ENCODE measurements around the gene STXBP1. TPM values are rescaled to one million over a fixed set of nuclear protein-coding genes. Genes with fewer than 3 reads are reported as not detected.

The STXBP1 gene
- total and polyA plus RNA-seq, 8 donors: 5.2 to 77.7 (median 17.6) TPM

DNA sequence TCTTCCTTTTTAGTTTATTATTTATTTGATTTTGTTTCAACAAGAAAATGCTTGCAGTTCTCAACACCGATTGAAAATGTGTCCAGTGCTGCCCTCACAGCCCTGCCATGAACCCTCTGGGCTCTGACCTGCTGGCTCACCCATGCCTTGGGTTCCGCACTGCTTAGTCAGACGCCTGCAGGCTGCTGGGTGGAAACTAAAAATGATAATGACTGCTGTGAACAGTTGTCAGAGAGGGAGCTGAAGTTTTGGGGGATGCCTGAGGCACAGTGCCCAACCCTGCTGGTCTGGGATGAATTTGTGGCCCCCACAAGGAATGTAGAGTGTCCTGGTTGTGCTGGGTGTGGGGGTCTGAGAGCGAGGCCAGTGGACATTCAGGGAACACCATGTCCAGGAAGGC lies 72.5 kb downstream of the STXBP1 start:
- no peak overlapping the region for H3K27ac ChIP-seq
- WGBS, 5 donors: 89 to 93% (median 90%) methylated on average over 4 of the region's 4 CpGs

DNA sequence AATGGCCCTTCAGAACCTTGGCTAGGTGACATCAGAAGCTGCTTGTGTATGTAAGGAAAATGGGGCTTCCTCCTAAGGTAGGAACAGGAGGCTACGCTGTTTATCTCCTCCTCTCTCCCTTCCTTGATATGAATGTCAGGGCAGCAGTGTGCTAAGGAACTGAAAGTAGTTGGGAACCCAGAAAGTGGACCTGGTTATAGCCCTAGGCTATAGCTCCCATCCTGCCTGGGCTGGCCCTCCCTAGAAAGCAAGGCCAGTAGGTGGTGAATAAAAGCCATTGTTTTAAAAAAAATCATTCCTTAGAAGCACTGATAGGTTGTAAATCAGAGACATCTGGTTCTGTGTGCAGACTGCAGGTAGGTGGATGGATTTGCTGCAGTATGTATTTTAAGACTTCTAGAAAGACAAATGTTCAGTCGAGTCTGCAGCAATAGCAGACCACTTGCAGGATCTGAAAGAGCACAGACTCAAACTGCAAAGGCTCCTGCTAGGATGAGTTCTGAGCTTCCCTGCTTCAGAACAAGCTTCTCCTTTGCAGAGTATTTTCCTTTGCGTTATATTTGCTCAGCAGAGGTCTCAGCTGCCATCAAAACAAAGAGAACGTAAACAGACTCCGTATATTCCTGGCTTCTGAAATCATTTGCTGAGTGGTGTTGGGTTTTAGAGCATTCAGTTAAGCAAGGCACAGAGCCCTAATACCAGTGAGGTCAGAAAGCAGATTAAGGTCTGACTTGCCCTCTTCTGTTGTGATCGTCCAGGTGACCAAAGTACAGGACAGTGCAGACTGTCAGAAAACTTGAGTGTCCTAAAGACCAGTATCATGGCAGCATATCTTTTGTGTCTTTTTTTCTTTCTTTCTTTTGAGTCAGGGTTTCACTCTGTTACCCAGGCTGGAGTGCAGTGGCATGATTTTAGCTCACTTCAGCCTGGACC lies 74.7 kb downstream of the STXBP1 start:
- H3K9me3 ChIP-seq: no peaks in the 10 kb centered on the region
- TF ChIP-seq, protein P1, sequence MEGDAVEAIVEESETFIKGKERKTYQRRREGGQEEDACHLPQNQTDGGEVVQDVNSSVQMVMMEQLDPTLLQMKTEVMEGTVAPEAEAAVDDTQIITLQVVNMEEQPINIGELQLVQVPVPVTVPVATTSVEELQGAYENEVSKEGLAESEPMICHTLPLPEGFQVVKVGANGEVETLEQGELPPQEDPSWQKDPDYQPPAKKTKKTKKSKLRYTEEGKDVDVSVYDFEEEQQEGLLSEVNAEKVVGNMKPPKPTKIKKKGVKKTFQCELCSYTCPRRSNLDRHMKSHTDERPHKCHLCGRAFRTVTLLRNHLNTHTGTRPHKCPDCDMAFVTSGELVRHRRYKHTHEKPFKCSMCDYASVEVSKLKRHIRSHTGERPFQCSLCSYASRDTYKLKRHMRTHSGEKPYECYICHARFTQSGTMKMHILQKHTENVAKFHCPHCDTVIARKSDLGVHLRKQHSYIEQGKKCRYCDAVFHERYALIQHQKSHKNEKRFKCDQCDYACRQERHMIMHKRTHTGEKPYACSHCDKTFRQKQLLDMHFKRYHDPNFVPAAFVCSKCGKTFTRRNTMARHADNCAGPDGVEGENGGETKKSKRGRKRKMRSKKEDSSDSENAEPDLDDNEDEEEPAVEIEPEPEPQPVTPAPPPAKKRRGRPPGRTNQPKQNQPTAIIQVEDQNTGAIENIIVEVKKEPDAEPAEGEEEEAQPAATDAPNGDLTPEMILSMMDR (IDR thresholded peaks at IDR 0.05): no peak
- TF ChIP-seq POLR2A (IDR thresholded peaks at IDR 0.05): no peak
- no peak for TF ChIP-seq EP300 (IDR thresholded peaks at IDR 0.05)
- TF ChIP-seq POLR2AphosphoS5 (IDR thresholded peaks at IDR 0.05): no peak
- no peaks in the 10 kb centered on the region for H3K4me1 ChIP-seq
- peaks cover 17 to 91% (median 84%) of the 10 kb centered on the region in 4 donors for H3K36me3 ChIP-seq
- DNase-seq: no peak
- no peak overlapping the region for H3K4me3 ChIP-seq
- H3K27ac ChIP-seq: no peak overlapping the region
- intact Hi-C loops (cut with DNase I; ENCODE audit: low total_unique reads): no loop called here
- no peaks in the 10 kb centered on the region for H3K27me3 ChIP-seq
- WGBS, 5 donors: 63 to 75% (median 70%) methylated on average over 6 of the region's 6 CpGs

More for the DNA sequence above, 72.5 kb downstream of the STXBP1 start:
- Histone ChIP-seq H3K27me3 (no peaks in the 10 kb centered on the region), H3K36me3 (peaks cover 24 to 91% (median 84%) of the 10 kb centered on the region in 4 donors), H3K9me3 (no peaks in the 10 kb centered on the region), H3K4me1 (no peaks in the 10 kb centered on the region), H3K4me3 (no peak overlapping the region)
- TF ChIP-seq POLR2AphosphoS5 (IDR thresholded peaks at IDR 0.05) (no peak), POLR2A (IDR thresholded peaks at IDR 0.05) (no peak), EP300 (IDR thresholded peaks at IDR 0.05) (no peak)
- TF ChIP-seq, protein P1 (IDR thresholded peaks at IDR 0.05): no peak
- no peak for DNase-seq
- intact Hi-C loops (cut with DNase I; ENCODE audit: low total_unique reads): no loop called here

DNA sequence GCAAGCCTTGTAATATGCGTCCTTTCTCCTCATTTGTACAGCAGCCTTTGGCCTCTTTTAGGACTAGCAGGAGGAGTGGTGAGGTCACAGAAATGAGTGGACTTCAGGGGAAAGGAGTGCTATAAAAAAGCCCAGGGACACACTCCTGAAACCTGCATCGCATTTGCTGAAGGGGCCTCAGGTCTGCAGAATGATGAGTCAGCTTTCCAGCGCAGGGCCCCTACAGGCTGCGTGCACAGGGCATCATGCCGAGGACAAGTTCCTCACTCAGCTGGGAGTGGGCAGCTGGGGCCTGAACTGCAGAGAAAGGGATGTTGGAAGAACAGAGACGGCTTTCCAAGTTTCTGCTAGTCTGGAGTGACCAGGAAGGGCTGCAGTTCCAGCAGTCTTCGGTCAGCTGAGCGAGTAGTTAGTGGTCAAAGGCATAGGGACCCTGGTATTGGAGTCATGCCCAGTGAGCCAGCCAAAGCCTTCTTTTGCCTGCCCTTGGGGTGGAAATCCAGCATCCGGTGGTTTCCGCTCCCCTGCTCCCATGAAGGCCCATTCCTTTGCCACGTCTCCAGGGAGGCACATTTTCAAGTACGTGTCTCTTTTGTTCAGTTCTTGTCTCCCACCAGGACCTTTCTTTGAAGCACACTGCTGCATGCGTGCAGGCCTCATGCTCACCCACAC lies 77.4 kb downstream of the STXBP1 start:
- TF ChIP-seq POLR2A (IDR thresholded peaks at IDR 0.05): no peak
- TF ChIP-seq POLR2AphosphoS5 (IDR thresholded peaks at IDR 0.05): no peak
- TF ChIP-seq, protein P1 (IDR thresholded peaks at IDR 0.05): no peak
- TF ChIP-seq EP300 (IDR thresholded peaks at IDR 0.05): no peak
- intact Hi-C loops (cut with DNase I; ENCODE audit: low total_unique reads): no loop called here
- Histone ChIP-seq H3K9me3 (no peaks in the 10 kb centered on the region), H3K4me3 (no peak overlapping the region), H3K36me3 (peaks cover 0 to 78% (median 64%) of the 10 kb centered on the region in 4 donors), H3K27me3 (no peaks in the 10 kb centered on the region), H3K27ac (no peak overlapping the region), H3K4me1 (no peaks in the 10 kb centered on the region)
- 90 to 96% (median 93%) methylated on average over 13 of the region's 13 CpGs for WGBS, 5 donors
- no peak for DNase-seq

DNA sequence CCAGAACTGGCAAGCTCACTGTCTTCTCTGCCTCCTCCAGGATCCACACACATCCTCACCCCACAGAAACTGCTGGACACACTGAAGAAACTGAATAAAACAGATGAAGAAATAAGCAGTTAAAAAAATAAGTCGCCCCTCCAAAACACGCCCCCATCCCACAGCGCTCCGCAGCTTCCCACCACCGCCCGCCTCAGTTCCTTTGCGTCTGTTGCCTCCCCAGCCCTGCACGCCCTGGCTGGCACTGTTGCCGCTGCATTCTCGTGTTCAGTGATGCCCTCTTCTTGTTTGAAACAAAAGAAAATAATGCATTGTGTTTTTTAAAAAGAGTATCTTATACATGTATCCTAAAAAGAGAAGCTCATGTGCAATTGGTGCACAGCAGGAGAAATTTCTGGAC lies 78.7 kb downstream of the STXBP1 start:
- no peak for DNase-seq
- intact Hi-C loops (cut with DNase I; ENCODE audit: low total_unique reads): no loop called here
- no peaks in the 10 kb centered on the region for H3K4me1 ChIP-seq
- H3K27ac ChIP-seq: no peak overlapping the region
- WGBS, 5 donors: 91 to 96% (median 94%) methylated on average over 10 of the region's 10 CpGs
- H3K9me3 ChIP-seq: no peaks in the 10 kb centered on the region
- no peak overlapping the region for H3K4me3 ChIP-seq
- peaks cover 0 to 78% (median 55%) of the 10 kb centered on the region in 4 donors for H3K36me3 ChIP-seq
- no peaks in the 10 kb centered on the region for H3K27me3 ChIP-seq
- no peak for TF ChIP-seq EP300 (IDR thresholded peaks at IDR 0.05)
- TF ChIP-seq POLR2A (IDR thresholded peaks at IDR 0.05): no peak
- TF ChIP-seq POLR2AphosphoS5 (IDR thresholded peaks at IDR 0.05): no peak
- TF ChIP-seq, protein P1 (IDR thresholded peaks at IDR 0.05): no peak

Measured in stomach (tissue), 9 donors.